ENCODE results near the gene MAP4K4.

The MAP4K4 gene

DNA sequence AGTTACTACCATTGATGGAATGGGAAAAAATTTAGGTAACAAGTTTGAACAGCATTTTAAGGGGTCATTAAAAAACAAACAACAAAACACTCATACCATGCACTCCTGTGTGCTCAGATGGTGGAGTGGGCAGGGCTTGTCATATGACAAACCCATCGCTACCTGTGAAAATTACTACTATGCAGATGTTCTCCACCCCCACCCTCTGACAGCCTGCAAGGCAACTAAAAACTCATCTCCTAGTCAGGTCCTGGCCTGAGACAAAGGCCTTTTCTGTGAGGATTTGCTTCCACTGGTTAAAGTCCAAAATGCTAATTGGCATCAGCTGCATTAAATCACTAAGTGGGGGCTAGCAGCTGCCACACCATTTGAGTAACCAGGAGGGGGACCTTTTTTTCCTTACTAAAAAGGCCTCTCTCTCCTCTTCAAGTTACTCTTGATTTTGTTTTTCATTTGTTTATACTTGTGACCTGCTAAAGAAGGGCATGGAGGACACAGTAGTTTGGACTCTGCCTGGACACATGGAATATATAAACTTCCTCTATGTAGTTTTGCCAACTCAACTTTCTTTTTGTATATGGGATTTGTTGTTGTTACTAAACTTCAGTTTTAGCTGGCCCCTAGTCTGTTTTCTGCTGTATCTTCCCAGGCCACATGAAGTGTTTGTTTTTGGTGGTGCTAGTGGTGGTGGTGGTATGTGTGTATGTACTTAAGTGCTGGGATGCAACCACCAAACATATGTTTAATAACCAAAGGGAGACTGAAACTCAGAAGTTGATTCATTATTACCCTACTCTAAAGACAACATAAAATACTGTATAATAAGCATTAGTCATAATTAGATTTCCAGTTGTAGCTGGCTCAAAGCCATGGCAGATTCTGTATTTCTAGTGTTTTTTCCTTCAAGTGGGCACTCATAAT lies 121.3 kb downstream of the MAP4K4 start:
- DNase-seq, result peak; percentile 74

GRCh38 chr2:101820519-101820918 lies 123.0 kb downstream of the MAP4K4 start:
- DNase-seq, result peak; percentile 86

- no peak for DNase-seq
Measured at GRCh38 chr2:101821059-101821805, 123.7 kb downstream of the MAP4K4 start.

DNA sequence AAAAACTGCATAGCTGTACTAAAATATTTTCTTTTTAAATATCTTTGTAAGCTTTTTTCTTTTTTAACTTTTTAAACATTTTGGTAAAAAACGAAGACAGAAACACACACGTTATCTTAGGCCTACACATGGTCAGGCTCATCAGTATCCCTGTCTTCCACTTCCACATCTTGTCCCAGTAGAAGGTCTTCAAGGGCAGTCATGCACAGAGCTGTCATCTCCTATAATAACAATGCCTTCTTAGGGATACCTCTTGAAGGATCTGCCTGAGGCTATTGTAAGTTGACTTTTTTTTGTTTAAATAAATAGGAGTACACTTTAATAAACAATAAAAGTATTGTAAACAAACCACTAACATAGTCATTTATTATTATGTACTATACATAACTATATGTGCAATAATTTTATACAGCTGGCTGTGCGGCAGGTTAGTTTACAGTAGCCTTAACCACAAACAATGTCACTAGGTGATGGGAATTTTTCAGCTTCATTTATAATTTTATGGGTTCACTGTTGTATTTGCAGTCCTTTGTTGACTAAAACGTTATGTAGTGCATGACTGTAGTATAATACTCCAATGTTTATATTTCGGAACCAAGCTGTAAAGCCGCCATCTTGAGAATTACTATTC lies 124.4 kb downstream of the MAP4K4 start:
- DNase-seq, result no peak

- DNase-seq, result peak; percentile 70
Measured at GRCh38 chr2:101823347-101823791, 125.9 kb downstream of the MAP4K4 start.

GRCh38 chr2:101823859-101824258 lies 126.4 kb downstream of the MAP4K4 start:
- DNase-seq, result peak; percentile 82

DNA sequence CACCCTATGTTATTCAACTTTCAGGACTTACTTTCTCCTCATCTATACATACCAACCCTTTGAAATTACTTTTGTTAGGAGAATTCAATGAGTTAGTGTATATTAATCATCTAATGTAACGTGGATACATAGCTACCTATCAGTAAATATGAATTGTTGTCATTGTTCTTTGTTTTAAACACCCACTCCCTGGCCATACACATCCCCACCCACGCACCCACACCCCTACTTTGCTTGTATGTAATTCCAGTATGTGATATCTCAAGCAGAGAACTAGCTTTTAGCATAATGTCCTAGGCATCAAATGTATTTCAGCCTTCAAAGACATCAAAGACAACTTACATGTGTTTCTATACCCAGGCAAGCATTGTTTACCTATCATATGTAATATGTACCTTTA lies 129.2 kb downstream of the MAP4K4 start:
- no peak for DNase-seq

- peak; percentile 96 for DNase-seq
Measured at GRCh38 chr2:101827246-101827645, 129.7 kb downstream of the MAP4K4 start.

DNA sequence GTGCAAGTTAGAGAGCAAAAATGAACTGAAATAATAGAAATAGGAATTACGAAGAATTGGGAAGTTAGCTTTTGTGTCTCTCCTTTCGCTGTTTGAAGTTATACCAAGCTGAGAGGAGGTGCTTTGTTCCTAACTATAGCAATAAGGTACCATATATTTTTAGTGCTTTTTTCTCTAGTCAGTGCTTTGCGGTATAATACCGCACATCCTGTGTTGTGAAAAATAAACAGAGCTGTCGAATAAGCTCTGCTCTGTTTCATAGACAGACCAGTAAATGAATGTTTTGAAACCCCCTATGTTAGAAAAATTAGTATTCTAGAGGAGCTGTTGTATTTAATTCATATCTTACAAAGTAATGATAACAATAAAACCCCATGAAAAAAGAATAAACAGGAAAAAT lies 130.8 kb downstream of the MAP4K4 start:
- no peak for DNase-seq

GRCh38 chr2:101828673-101829334 lies 131.3 kb downstream of the MAP4K4 start:
- no peak for DNase-seq

DNA sequence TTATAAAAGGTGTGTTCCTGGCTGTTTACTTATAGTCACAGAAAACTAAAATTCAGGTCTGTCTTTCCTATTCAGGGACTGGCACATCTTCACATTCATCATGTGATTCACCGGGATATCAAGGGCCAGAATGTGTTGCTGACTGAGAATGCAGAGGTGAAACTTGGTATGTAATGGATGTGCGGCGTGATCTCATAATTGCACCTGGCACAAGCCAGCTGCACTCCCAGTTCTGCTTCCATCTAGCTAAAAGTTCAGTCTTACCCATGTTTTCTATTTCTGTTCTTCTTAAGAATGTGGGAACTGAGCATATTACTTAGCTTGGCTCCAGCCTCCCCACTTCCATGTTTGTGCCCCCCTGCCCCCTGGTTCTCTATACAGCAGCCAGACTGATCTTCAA lies 131.9 kb downstream of the MAP4K4 start:
- DNase-seq, result no peak

DNA sequence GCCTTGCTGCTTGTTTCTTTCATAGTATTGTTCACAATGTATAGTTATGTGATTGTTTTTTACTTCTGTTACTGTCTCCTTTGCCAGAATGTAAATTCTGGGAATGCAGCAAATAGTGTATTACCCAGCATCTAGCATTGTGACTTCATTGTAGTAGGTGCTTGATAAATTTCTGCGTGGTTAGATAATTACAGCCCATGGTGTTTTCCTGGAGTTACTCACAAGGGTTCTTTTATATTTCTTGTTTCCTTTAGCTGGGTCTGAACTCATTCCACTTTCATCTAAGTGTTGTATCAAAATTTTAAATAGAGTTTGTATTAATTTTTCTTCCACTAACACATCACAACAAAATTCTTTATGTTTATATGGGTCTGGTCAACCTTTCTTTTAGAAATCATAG lies 132.6 kb downstream of the MAP4K4 start:
- DNase-seq, result no peak

- peak; percentile 67 for DNase-seq
Measured at GRCh38 chr2:101830555-101830954, 133.0 kb downstream of the MAP4K4 start.

DNA sequence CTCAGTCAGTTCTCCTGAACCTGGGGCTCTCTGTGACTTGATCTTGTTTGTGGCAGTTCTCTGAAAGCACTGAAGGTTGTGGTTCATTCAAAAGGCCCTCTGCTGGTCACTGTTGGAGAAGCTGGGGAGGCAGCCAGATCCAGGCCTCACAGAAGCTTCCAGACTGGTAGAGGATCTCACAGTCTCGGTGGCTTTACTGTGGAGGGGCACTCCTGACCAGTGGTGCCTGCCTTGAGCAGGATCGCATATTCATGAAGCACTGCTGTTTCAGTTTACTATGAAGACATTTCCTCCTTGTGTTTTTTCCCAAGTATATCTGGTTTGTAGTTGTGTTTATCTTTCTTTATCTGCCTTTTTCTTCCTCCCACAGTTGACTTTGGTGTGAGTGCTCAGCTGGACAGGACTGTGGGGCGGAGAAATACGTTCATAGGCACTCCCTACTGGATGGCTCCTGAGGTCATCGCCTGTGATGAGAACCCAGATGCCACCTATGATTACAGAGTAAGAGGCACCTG lies 133.9 kb downstream of the MAP4K4 start:
- DNase-seq, result peak; percentile 75

GRCh38 chr2:101832114-101832513 lies 134.6 kb downstream of the MAP4K4 start:
- DNase-seq, result no peak

GRCh38 chr2:101833890-101834523 lies 136.5 kb downstream of the MAP4K4 start:
- DNase-seq, result no peak

DNA sequence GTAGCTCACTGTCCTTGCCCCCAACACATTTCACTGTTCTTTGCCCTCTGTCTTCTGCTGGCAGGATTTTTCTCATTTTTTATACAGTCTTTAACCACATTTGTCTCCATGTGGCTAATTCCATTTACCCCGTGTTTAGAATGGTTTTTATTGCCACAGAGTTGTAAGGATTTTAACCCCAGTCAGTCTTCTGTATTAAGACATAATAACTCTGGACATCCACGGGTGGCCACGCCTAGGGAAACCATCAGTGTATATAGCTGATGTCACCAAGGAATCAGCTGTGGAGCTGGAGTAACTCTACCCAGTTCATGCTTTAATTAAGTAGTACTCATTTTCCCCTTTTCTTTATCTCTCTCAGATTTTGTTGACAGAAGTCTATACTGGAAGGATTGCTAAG lies 139.8 kb downstream of the MAP4K4 start:
- no peak for DNase-seq

- DNase-seq, result no peak
Measured at GRCh38 chr2:101841679-101842327, 144.3 kb downstream of the MAP4K4 start.

DNA sequence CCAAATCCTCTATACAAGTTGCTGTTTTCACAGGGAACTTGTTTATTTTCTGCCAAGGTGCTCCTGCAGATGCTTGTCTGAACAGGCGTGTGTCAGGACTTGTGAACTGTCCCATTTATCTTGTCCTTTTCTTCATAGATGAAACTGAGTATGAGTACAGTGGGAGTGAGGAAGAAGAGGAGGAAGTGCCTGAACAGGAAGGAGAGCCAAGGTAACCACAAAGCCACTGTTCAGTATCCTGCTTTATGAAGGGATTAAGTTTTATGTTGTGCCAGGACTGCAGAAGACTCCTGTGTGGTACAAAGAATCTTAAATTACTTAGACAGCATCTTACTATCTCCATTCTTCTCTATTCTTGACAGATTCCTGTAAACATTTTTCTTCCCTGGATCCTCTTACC lies 145.0 kb downstream of the MAP4K4 start:
- no peak for DNase-seq

GRCh38 chr2:101843048-101843447 lies 145.5 kb downstream of the MAP4K4 start:
- DNase-seq, result peak; percentile 47

- DNase-seq, result no peak
Measured at GRCh38 chr2:101843471-101843870, 146.0 kb downstream of the MAP4K4 start.

Data from EL (cell line).